ENCODE data around the gene CDCA4. TPM values are rescaled to one million over a fixed set of nuclear protein-coding genes. Genes with fewer than 3 reads are reported as not detected.
A peak's percentile ranks its signal among the peaks of the same experiment; 100 is the strongest.
"Not testable (repeated sequence)": the region's sequence is repeated elsewhere in the genome, so short reads cannot be mapped to it uniquely, and the experiment has no call there.

The CDCA4 gene
- total RNA-seq, 4 donors from 2014 or later = 5.0 to 8.0 (median 6.0) TPM

DNA sequence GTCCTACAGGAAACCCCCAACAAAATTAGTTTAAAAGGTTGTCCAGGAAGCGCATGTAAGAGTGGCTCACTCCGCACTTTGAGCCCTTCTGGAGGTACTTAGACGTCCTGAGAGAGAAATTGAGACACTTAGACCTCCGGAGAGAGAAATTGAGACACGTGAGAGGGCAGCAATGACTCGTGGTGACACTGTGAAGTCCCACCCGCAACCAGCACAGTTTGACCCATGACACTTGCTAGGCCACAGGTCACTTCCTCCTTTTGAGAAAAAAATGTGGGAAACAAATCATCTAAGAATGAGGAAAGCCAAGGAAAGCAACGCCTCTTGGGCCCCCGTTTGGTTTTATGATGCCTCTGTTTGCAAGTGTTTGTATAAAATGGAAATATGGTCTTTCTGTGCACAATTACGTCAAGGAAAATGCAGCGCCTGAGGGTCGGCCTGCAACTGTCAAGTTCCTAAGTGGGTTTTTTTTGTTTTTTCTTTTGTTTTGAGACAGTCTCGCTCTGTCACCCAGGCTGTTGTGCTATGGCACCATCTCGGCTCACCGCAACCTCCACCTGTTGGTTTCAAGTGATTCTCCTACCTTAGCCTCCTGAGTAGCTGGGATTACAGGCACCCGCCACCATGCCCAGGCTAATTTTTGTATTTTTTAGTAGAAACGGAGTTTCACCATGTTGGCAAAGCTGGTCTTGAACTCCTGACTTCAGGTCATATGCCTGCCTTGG, 13.6 kb upstream of the CDCA4 start:
- intact Hi-C loops (cut with DNase I) = no loop called here
- Histone ChIP-seq H3K9me3 (no peaks in the 10 kb centered on the region), H3K36me3 (no peaks in the 10 kb centered on the region), H3K4me3 (no peak overlapping the region), H3K27ac (replicated peaks in 1 of 4) (no peak overlapping the region), H3K27me3 (peaks cover 0 to 26% (median 0%) of the 10 kb centered on the region in 4 donors), H3K4me1 (peaks cover 0 to 9% (median 0%) of the 10 kb centered on the region in 4 donors)
- 77% methylated on average over 17 of the region's 17 CpGs for WGBS
- DNase-seq (ENCODE audit: extremely low spot score) = no peak
- no peak for TF ChIP-seq POLR2AphosphoS5 (IDR thresholded peaks at IDR 0.05)
- no peak for TF ChIP-seq POLR2A (IDR thresholded peaks at IDR 0.05; ENCODE audit: low read depth)
- no peak for TF ChIP-seq EP300 (IDR thresholded peaks at IDR 0.05)
- TF ChIP-seq, protein P1, sequence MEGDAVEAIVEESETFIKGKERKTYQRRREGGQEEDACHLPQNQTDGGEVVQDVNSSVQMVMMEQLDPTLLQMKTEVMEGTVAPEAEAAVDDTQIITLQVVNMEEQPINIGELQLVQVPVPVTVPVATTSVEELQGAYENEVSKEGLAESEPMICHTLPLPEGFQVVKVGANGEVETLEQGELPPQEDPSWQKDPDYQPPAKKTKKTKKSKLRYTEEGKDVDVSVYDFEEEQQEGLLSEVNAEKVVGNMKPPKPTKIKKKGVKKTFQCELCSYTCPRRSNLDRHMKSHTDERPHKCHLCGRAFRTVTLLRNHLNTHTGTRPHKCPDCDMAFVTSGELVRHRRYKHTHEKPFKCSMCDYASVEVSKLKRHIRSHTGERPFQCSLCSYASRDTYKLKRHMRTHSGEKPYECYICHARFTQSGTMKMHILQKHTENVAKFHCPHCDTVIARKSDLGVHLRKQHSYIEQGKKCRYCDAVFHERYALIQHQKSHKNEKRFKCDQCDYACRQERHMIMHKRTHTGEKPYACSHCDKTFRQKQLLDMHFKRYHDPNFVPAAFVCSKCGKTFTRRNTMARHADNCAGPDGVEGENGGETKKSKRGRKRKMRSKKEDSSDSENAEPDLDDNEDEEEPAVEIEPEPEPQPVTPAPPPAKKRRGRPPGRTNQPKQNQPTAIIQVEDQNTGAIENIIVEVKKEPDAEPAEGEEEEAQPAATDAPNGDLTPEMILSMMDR (IDR thresholded peaks at IDR 0.05) = no peak

DNA sequence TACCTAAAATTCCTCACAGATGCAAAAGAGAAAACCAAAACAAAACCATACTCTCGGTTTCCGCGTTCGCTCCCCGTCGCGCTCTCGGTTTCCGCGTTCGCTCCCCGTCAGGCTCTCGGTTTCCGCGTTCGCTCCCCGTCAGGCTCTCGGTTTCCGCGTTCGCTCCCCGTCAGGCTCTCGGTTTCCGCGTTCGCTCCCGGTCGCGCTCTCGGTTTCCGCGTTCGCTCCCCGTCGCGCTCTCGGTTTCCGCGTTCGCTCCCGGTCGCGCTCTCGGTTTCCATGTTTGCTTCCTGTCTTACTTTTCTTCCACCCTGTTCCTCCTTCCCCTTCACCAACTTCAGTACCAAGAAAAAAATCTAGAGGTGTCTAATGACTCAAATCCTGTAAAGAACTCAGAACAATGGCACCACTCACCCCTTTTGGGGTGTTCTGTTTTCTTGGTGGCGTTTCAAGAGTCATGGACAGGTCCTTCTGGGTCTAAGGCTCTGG, 12.6 kb upstream of the CDCA4 start:
- intact Hi-C loops (cut with DNase I); H3K27ac ChIP-seq (replicated peaks in 1 of 4); H3K9me3 ChIP-seq; H3K4me1 ChIP-seq; H3K36me3 ChIP-seq; DNase-seq (ENCODE audit: extremely low spot score): not testable (repeated sequence)
- H3K27me3 ChIP-seq = peaks cover 0 to 26% (median 0%) of the 10 kb centered on the region in 4 donors
- 11% methylated on average over 43 of the region's 45 CpGs for WGBS
- peak overlapping the region; percentile 37 to 55 (median 44) for H3K4me3 ChIP-seq

DNA sequence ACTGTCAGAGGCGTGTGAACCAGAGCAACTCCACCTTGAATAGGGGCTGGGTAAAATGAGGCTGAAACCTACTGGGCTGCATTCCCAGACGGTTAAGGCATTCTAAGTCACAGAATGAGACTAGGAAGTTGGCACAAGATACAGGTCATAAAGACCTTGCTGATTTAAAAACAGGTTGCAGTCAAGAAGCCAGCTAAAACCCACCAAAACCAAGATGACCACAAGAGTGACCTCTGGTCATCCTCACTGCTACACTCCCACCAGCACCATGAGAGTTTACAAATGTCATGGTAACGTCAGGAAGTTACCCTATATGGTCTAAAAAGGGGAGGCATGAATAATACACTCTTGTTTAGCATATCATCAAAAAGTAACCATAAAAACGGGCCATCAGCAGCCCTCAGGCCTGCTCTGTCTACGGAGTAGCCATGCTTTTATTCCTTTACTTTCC, 11.6 kb upstream of the CDCA4 start:
- H3K27ac ChIP-seq (replicated peaks in 1 of 4); H3K36me3 ChIP-seq; H3K9me3 ChIP-seq; intact Hi-C loops (cut with DNase I); DNase-seq (ENCODE audit: extremely low spot score); H3K4me1 ChIP-seq: not testable (repeated sequence)
- WGBS = 95% methylated on average over 5 of the region's 5 CpGs
- peak overlapping the region in 1 of 4 donors; percentile 41 for H3K4me3 ChIP-seq
- H3K27me3 ChIP-seq = peaks cover 0 to 26% (median 0%) of the 10 kb centered on the region in 4 donors

DNA sequence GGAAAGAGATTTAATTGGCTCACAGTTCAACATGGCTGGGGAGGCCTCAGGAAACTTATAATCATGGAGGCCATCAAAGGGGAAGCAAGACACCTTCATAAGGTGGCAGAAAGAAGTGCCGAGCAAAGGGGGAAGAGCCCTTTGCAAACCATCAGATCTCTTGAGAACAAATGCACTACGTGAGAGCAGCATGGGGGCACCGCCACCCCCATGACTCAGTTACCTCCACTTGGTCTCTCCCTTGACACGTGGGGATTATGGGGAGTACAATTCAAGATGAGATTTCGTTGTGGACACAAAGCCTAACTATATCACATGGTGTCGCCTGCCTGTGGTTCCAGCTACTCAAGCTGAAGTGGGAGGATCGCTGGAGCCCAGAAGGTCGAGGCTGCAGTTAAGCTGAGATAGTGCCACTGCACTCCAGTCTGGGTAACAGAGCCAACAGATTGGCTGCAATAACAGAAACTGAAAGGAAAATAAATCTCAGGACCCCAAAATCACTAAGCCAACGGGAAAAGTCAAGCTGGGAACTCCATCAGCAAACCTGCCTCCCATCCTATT, 10.0 kb upstream of the CDCA4 start:
- no peak overlapping the region for H3K27ac ChIP-seq (replicated peaks in 1 of 4)
- DNase-seq (ENCODE audit: extremely low spot score) = no peak
- H3K9me3 ChIP-seq = no peaks in the 10 kb centered on the region
- TF ChIP-seq, protein P1 (IDR thresholded peaks at IDR 0.05) = no peak
- TF ChIP-seq POLR2A (IDR thresholded peaks at IDR 0.05; ENCODE audit: low read depth) = no peak
- no peak for TF ChIP-seq POLR2AphosphoS5 (IDR thresholded peaks at IDR 0.05)
- TF ChIP-seq EP300 (IDR thresholded peaks at IDR 0.05) = no peak
- intact Hi-C loops (cut with DNase I) = no loop called here
- whole genome bisulfite sequencing = 92% methylated on average over 9 of the region's 9 CpGs
- no peaks in the 10 kb centered on the region for H3K36me3 ChIP-seq
- no peaks in the 10 kb centered on the region for H3K4me1 ChIP-seq
- H3K4me3 ChIP-seq = no peak overlapping the region
- peaks cover 0 to 26% (median 0%) of the 10 kb centered on the region in 4 donors for H3K27me3 ChIP-seq

DNA sequence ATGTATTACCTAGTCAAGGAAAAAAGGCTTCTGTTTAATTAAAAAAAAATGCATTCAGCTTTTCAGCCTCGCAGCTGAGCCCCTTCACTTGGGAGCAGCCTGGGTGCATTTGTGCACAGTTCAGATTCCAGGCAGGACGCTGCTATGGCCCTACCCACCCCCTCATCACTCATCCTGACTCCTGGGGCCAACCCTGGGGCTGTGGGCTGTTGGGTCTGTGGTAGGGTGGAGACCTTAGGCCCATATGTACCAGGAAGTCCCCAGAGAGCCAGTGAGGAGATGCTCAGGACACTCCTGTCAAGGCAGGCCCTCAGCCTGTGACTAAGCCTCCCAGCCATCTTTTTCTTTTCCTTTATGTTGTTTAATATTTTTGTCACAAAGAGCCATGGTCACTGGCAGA, 9.3 kb upstream of the CDCA4 start:
- H3K27me3 ChIP-seq = peaks cover 0 to 24% (median 0%) of the 10 kb centered on the region in 4 donors
- no peak overlapping the region for H3K27ac ChIP-seq (replicated peaks in 1 of 4)
- no peaks in the 10 kb centered on the region for H3K4me1 ChIP-seq
- intact Hi-C loops (cut with DNase I) = no loop called here
- H3K4me3 ChIP-seq = no peak overlapping the region
- WGBS = 87% methylated on average over 2 of the region's 2 CpGs
- no peak for DNase-seq (ENCODE audit: extremely low spot score)
- H3K9me3 ChIP-seq = no peaks in the 10 kb centered on the region
- no peaks in the 10 kb centered on the region for H3K36me3 ChIP-seq
- TF ChIP-seq POLR2AphosphoS5 (IDR thresholded peaks at IDR 0.05) = no peak
- TF ChIP-seq, protein P1 (IDR thresholded peaks at IDR 0.05) = no peak
- no peak for TF ChIP-seq EP300 (IDR thresholded peaks at IDR 0.05)
- TF ChIP-seq POLR2A (IDR thresholded peaks at IDR 0.05; ENCODE audit: low read depth) = no peak

Measured in esophagus muscularis mucosa (tissue), 4 donors.